Forelimb muscle (tissue), 1 donor: ENCODE data around the gene RELT. TPM values are rescaled to one million over a fixed set of nuclear protein-coding genes. Genes with fewer than 3 reads are reported as not detected.

Experiments
- DNase-seq: peaks from one replicate; pipeline ENCODE4 v3.0.0-alpha.2; 2013; ENCODE audit warnings: low read depth
- polyA plus RNA-seq: library from polyadenylated mRNA; unstranded; fragments of 120-200 nt; gene quantifications from one replicate; pipeline ENCODE4 v1.2.1, GENCODE V29; 2013; ENCODE audit not compliant: insufficient read length

RELT gene
- polyA plus RNA-seq = 3.5 TPM

GRCh38 chr11:73376160-73376802 lies at the start of gene RELT:
Gene RELT (plus strand): TSS chr11:73376399. CDS start chr11:73389137, 12,738 bp downstream.
- peak; percentile 67 for DNase-seq

GRCh38 chr11:73326929-73327811 lies 49.0 kb upstream of the RELT start:
- no peak for DNase-seq

GRCh38 chr11:73327812-73328364 lies 48.3 kb upstream of the RELT start:
- DNase-seq = no peak

GRCh38 chr11:73330569-73331093 lies 45.6 kb upstream of the RELT start:
- no peak for DNase-seq

- DNase-seq = no peak
Observed at GRCh38 chr11:73331138-73331916, 44.9 kb upstream of the RELT start.

GRCh38 chr11:73333173-73333572 lies 43.0 kb upstream of the RELT start:
- DNase-seq = no peak

GRCh38 chr11:73333640-73334383 lies 42.4 kb upstream of the RELT start:
- no peak for DNase-seq

- peak; percentile 55 for DNase-seq
Observed at GRCh38 chr11:73334384-73335203, 41.6 kb upstream of the RELT start.

- peak; percentile 76 for DNase-seq
Observed at GRCh38 chr11:73335204-73335923, 40.8 kb upstream of the RELT start.

- DNase-seq = no peak
Observed at GRCh38 chr11:73337846-73338245, 38.4 kb upstream of the RELT start.

- no peak for DNase-seq
Observed at GRCh38 chr11:73338279-73338678, 37.9 kb upstream of the RELT start.

- no peak for DNase-seq
Observed at GRCh38 chr11:73340164-73340563, 36.0 kb upstream of the RELT start.

GRCh38 chr11:73342633-73343032 lies 33.6 kb upstream of the RELT start:
- no peak for DNase-seq

GRCh38 chr11:73343076-73343873 lies 32.9 kb upstream of the RELT start:
- no peak for DNase-seq

GRCh38 chr11:73344191-73344607 lies 32.0 kb upstream of the RELT start:
- DNase-seq = no peak

- no peak for DNase-seq
Observed at GRCh38 chr11:73345481-73346160, 30.6 kb upstream of the RELT start.

- DNase-seq = no peak
Observed at GRCh38 chr11:73346186-73346935, 29.8 kb upstream of the RELT start.
